Measurements from ENCODE around the gene GLP1R. TPM values are rescaled to one million over a fixed set of nuclear protein-coding genes. Genes with fewer than 3 reads are reported as not detected.

GLP1R gene
- total and polyA plus RNA-seq, 2 of the 13 experiments (the other 11 are each of a cell fraction or from before 2014, with no cell fraction given) = not detected

DNA sequence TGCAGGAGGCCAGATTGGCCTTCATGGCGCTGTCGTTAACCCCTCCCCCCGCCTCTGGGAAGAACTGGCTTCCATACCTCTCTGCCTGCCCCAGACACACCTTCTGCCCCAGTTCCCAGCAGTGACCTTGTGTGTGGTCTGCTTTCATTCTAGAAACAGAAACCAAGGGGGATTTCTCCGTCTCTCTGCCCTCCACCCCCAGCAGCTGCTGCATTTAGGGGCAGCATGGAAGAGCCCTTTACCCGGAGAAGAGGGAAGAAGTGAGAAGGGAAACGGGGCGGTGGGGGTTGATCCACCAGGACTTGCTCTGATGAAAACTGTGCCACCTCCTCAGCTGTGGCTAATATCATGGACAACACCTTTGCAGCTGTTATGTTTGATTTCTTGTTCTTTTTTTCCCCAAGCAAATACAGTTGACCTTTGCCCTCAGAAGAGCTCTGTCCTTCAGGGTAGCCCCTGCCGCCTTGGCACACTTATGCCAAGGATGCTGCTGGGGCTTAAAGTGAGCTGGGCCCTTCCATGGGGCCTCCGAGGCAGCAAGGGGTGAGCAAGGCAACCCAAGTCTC lies 6.1 kb downstream of the GLP1R start (continued):
- TF ChIP-seq MXD4 (CRISPR knock-in tag; IDR thresholded peaks at IDR 0.05) = no peak
- TF ChIP-seq EHMT2 (IDR thresholded peaks at IDR 0.05; ENCODE audit: borderline replicate concordance, low read depth, low read length) = no peak
- TF ChIP-seq, protein P1, sequence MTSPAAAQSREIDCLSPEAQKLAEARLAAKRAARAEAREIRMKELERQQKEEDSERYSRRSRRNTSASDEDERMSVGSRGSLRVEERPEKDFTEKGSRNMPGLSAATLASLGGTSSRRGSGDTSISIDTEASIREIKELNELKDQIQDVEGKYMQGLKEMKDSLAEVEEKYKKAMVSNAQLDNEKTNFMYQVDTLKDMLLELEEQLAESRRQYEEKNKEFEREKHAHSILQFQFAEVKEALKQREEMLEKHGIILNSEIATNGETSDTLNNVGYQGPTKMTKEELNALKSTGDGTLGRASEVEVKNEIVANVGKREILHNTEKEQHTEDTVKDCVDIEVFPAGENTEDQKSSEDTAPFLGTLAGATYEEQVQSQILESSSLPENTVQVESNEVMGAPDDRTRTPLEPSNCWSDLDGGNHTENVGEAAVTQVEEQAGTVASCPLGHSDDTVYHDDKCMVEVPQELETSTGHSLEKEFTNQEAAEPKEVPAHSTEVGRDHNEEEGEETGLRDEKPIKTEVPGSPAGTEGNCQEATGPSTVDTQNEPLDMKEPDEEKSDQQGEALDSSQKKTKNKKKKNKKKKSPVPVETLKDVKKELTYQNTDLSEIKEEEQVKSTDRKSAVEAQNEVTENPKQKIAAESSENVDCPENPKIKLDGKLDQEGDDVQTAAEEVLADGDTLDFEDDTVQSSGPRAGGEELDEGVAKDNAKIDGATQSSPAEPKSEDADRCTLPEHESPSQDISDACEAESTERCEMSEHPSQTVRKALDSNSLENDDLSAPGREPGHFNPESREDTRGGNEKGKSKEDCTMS (CRISPR knock-in tag; conservative IDR thresholded peaks at IDR 0.05) = no peak
- no peak for TF ChIP-seq ZNF232 (CRISPR knock-in tag; IDR thresholded peaks at IDR 0.05; ENCODE audit: borderline replicate concordance)

DNA sequence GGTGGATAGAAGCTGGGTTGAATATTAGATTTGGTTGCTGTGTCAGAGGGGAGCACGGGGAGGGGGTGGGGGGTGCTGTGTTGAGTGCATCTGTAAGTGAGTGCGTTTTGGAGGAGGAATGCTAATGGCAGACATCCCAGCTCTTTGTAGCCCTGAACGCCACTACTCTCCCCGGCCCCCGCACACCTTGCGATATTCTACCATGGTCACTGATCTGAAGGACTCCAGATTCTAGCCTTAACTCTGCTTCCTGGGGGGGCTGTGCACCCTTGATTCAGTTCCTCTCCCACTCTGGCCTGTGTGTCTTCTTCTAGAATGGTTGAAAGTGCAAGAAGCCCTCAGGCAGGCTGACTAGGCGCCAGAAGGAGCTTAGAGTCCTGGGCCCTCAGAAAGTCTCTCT lies 7.1 kb downstream of the GLP1R start:
- Histone ChIP-seq H3K36me3 (replicated peaks in 1 of 2; ENCODE audit: control insufficient read depth in 1 of 2, insufficient read depth in 2 of 2, low read length in 2 of 2) (no peaks in the 10 kb centered on the region), H4K20me1 (ENCODE audit: insufficient read depth, low read length) (no peaks in the 10 kb centered on the region), H3K79me2 (ENCODE audit: insufficient read depth, low read length) (no peaks in the 10 kb centered on the region), H3K27me3 (ENCODE audit: control insufficient read depth in 1 of 2, insufficient read depth in 2 of 2, low read length in 2 of 2) (peaks cover 0 to 39% of the 10 kb centered on the region in 2 experiments; a peak in 3 of 5 replicates), H3K4me3 (replicated peaks in 1 of 3; ENCODE audit: insufficient read depth in 1 of 3, low read depth in 2 of 3, low read length in 3 of 3) (no peak overlapping the region), H3K9ac (ENCODE audit: insufficient read depth, low read depth, low read length) (no peak overlapping the region), H3K9me3 (ENCODE audit: low read length) (no peaks in the 10 kb centered on the region), H2AFZ (ENCODE audit: low read length) (no peak overlapping the region), H3K4me1 (ENCODE audit: insufficient read depth, low read length) (no peaks in the 10 kb centered on the region), H3K27ac (ENCODE audit: extremely low read length, insufficient read depth, low read length) (no peak overlapping the region), H3K4me2 (ENCODE audit: low read depth, low read length) (no peak overlapping the region)
- ATAC-seq (no peak), FAIRE-seq (no peak), DNase-seq (ENCODE audit: low spot score) (no peak)
- ChIA-PET POLR2A (no interaction called here), CTCF (ENCODE audit: low intra/inter-chr PET ratio, low total read pairs) (no interaction called here)
- no TSS peak for BruUV-seq (replicated peaks)
- in situ Hi-C loops (cut with HindIII; ENCODE audit: extremely low pct_ligation_motif_present, low pct_unique_long_range_greater_than_20kb) = no loop called here
- TF ChIP-seq NFATC3 (CRISPR knock-in tag; IDR thresholded peaks at IDR 0.05) (no peak), PCBP2 (optimal IDR thresholded peaks at IDR 0.05; ENCODE audit: low read depth, low read length, poor library complexity, severe bottlenecking) (no peak), PHF8 (CRISPR knock-in tag; IDR thresholded peaks at IDR 0.05) (no peak), ZNF790 (CRISPR knock-in tag; IDR thresholded peaks at IDR 0.05; ENCODE audit: borderline replicate concordance) (no peak), ZNF720 (CRISPR knock-in tag; IDR thresholded peaks at IDR 0.05) (no peak), NFYC (CRISPR knock-in tag; IDR thresholded peaks at IDR 0.05) (no peak), MTF1 (CRISPR knock-in tag; IDR thresholded peaks at IDR 0.05) (no peak), REL (CRISPR knock-in tag; conservative IDR thresholded peaks at IDR 0.05) (no peak)
- TF ChIP-seq, protein P2, sequence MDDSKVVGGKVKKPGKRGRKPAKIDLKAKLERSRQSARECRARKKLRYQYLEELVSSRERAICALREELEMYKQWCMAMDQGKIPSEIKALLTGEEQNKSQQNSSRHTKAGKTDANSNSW (CRISPR knock-in tag; IDR thresholded peaks at IDR 0.05; ENCODE audit: borderline replicate concordance) = no peak
- TF ChIP-seq, protein P3, sequence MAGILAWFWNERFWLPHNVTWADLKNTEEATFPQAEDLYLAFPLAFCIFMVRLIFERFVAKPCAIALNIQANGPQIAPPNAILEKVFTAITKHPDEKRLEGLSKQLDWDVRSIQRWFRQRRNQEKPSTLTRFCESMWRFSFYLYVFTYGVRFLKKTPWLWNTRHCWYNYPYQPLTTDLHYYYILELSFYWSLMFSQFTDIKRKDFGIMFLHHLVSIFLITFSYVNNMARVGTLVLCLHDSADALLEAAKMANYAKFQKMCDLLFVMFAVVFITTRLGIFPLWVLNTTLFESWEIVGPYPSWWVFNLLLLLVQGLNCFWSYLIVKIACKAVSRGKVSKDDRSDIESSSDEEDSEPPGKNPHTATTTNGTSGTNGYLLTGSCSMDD (CRISPR knock-in tag; IDR thresholded peaks at IDR 0.05) = no peak
- intact Hi-C loops (cut with micrococcal nuclease; ENCODE audit: unreplicated experiment) = no loop called here
- 50% methylated on average over 7 of the region's 7 CpGs for WGBS (ENCODE audit: low lambda C conversion rate)
